ENCODE measurements around the gene STOM.

The STOM gene

GRCh38 chr9:121371495-121372061, 1.5 kb upstream of the STOM start:
- DNase-seq (ENCODE audit: low read depth in 2 of 2), result no peak

- DNase-seq (ENCODE audit: low read depth in 2 of 2), result no peak
Observed at GRCh38 chr9:121368745-121369144, 1.3 kb downstream of the STOM start.

GRCh38 chr9:121368138-121368522, 1.9 kb downstream of the STOM start:
- no peak for DNase-seq (ENCODE audit: low read depth in 2 of 2)

- no peak for DNase-seq (ENCODE audit: low read depth in 2 of 2)
Observed at GRCh38 chr9:121367306-121368137, 2.5 kb downstream of the STOM start.

- DNase-seq (ENCODE audit: low read depth in 2 of 2), result no peak
Observed at GRCh38 chr9:121366611-121367192, 3.3 kb downstream of the STOM start.

- DNase-seq (ENCODE audit: low read depth in 2 of 2), result no peak
Observed at GRCh38 chr9:121365564-121365963, 4.5 kb downstream of the STOM start.

- DNase-seq (ENCODE audit: low read depth in 2 of 2), result no peak
Observed at GRCh38 chr9:121364886-121365285, 5.2 kb downstream of the STOM start.

- no peak for DNase-seq (ENCODE audit: low read depth in 2 of 2)
Observed at GRCh38 chr9:121364077-121364476, 6.0 kb downstream of the STOM start.

GRCh38 chr9:121363622-121363961, 6.5 kb downstream of the STOM start:
- DNase-seq (ENCODE audit: low read depth in 2 of 2), result no peak

- no peak for DNase-seq (ENCODE audit: low read depth in 2 of 2)
Observed at GRCh38 chr9:121362813-121363621, 7.0 kb downstream of the STOM start.

GRCh38 chr9:121360601-121361374, 9.3 kb downstream of the STOM start:
- DNase-seq (ENCODE audit: low read depth in 2 of 2), result no peak

GRCh38 chr9:121359351-121360294, 10.4 kb downstream of the STOM start:
- no peak for DNase-seq (ENCODE audit: low read depth in 2 of 2)

GRCh38 chr9:121358751-121359150, 11.3 kb downstream of the STOM start:
- DNase-seq (ENCODE audit: low read depth in 2 of 2), result no peak

GRCh38 chr9:121357011-121357410, 13.0 kb downstream of the STOM start:
- no peak for DNase-seq (ENCODE audit: low read depth in 2 of 2)

- DNase-seq (ENCODE audit: low read depth in 2 of 2), result no peak
Observed at GRCh38 chr9:121354762-121355161, 15.3 kb downstream of the STOM start.

GRCh38 chr9:121354141-121354540, 15.9 kb downstream of the STOM start:
- no peak for DNase-seq (ENCODE audit: low read depth in 2 of 2)

GRCh38 chr9:121353241-121354061, 16.6 kb downstream of the STOM start:
- DNase-seq (ENCODE audit: low read depth in 2 of 2), result peak; percentile 34 to 48

GRCh38 chr9:121350993-121351561, 19.0 kb downstream of the STOM start:
- DNase-seq (ENCODE audit: low read depth in 2 of 2), result no peak

GRCh38 chr9:121350036-121350435, 20.0 kb downstream of the STOM start:
- DNase-seq (ENCODE audit: low read depth in 2 of 2), result no peak
